Measurements from ENCODE around the gene P4HA2. TPM values are rescaled to one million over a fixed set of nuclear protein-coding genes. Genes with fewer than 3 reads are reported as not detected.

P4HA2 gene
- total and polyA plus RNA-seq, 2 of the 8 experiments (the other 6 are each of a cell fraction or from before 2014, with no cell fraction given): 7.4 to 9.3 TPM

DNA sequence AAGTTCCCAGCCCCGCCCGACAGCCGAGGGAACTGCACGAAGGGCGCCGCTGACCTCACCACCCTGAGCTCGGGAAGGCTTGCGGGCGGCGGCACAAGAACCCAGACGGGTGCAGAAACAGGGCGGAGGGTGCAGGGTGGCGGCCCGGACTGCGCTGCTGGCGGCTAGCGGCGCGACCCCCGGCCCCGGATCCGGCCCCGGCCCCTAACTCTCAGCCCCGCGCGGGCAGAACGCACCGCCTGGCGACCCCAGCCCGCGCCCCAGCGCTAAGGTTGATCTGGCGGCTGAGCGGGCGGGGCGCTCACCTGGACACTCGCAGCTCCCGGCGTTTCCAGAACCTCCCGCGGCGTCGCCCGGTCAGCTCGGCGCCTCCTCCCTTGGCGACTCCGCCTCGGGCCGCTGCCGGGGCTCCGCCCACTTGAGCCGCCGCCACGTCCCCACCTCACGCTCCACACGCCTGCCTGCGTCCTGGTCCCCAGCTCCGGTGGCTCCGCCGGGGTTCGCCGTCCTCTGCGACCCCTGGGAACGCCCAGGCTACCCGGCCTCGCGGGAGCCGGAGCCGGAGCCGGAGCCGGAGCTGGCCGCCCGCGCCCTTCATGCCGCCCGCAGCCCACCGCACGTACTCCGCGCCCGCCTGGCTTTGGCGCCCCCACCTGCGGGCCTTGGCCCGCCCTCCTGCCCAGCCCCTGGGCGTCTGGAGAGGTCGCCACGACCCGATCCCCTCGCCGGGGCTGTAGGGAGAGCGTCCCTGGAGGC, at the start of gene P4HA2 (continued):
- TF ChIP-seq SP1 (IDR thresholded peaks at IDR 0.05; ENCODE audit: low read depth, low read length) (no peak), CHD1 (IDR thresholded peaks at IDR 0.05; ENCODE audit: low read depth, low read length) (no peak), JUND (IDR thresholded peaks at IDR 0.05; ENCODE audit: low read length) (no peak), FOSL1 (IDR thresholded peaks at IDR 0.05; ENCODE audit: insufficient read depth, low read depth, low read length) (no peak), TCF12 (IDR thresholded peaks at IDR 0.05; ENCODE audit: low read depth, low read length) (no peak), CBX5 (IDR thresholded peaks at IDR 0.05; ENCODE audit: low read depth, low read length) (no peak)
- TF ChIP-seq, protein P1, sequence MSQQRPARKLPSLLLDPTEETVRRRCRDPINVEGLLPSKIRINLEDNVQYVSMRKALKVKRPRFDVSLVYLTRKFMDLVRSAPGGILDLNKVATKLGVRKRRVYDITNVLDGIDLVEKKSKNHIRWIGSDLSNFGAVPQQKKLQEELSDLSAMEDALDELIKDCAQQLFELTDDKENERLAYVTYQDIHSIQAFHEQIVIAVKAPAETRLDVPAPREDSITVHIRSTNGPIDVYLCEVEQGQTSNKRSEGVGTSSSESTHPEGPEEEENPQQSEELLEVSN (IDR thresholded peaks at IDR 0.05): peak; percentile 29; the same call in 1 of the 2 replicates

Data from H1 (cell line).